ENCODE measurements around the gene FAM83F. TPM values are rescaled to one million over a fixed set of nuclear protein-coding genes. Genes with fewer than 3 reads are reported as not detected.

Gene FAM83F
- polyA plus RNA-seq, 2 of the 4 experiments (the other 2 are of a cell fraction): not detected

DNA sequence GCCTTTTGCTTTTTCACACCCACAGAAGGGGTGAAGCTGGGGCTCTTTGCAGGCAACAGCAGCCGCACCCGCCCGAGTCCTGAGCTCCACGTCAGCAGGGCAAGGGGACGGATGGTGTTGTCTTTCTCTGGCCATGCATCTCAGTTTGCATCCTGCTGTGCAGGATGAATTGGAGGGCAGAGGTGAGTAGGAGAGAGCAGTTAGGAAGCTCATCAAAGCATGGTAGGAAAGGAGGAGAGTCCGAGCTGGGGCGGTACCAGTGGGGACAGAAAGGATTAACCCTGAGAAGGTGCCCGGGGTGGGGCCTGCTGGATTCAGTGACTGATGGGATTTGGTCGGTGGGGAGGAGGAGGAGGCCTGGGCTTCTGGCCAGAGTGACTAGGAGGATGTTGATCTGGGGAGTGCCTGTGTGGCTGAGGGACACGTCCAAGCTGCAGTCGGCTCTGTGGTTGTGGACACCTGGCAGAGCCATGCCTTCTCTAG lies 14.6 kb downstream of the FAM83F start:
- Histone ChIP-seq H3K4me3 (no peak overlapping the region), H3K4me2 (no peak overlapping the region), H3K9me3 (no peaks in the 10 kb centered on the region), H3K4me1 (no peaks in the 10 kb centered on the region), H3K27ac (no peak overlapping the region)
- FAIRE-seq (no peak), ATAC-seq (no peak), DNase-seq (ENCODE audit: low read depth in 1 of 2, low spot score in 1 of 2) (no peak)
- POLR2A ChIA-PET: no interaction called here
- CTCF ChIA-PET: interaction anchor here (1.1 to 4.0 kb wide), 5 partner anchors 15 to 474 kb away, joined by 3 to 29 read pairs (median 5); no protein-coding TSS in a partner anchor
- TF ChIP-seq MAZ (IDR thresholded peaks at IDR 0.05; ENCODE audit: borderline replicate concordance, low read depth, low read length) (no peak), RNF2 (IDR thresholded peaks at IDR 0.05; ENCODE audit: borderline replicate concordance, low read depth) (no peak), KDM5A (IDR thresholded peaks at IDR 0.05) (no peak), HMGXB4 (CRISPR knock-in tag; IDR thresholded peaks at IDR 0.05; ENCODE audit: borderline replicate concordance) (no peak), SREBF2 (IDR thresholded peaks at IDR 0.05) (no peak), ZNF302 (CRISPR knock-in tag; IDR thresholded peaks at IDR 0.05) (no peak), SMC3 (IDR thresholded peaks at IDR 0.05) (no peak)
- TF ChIP-seq, protein P1, sequence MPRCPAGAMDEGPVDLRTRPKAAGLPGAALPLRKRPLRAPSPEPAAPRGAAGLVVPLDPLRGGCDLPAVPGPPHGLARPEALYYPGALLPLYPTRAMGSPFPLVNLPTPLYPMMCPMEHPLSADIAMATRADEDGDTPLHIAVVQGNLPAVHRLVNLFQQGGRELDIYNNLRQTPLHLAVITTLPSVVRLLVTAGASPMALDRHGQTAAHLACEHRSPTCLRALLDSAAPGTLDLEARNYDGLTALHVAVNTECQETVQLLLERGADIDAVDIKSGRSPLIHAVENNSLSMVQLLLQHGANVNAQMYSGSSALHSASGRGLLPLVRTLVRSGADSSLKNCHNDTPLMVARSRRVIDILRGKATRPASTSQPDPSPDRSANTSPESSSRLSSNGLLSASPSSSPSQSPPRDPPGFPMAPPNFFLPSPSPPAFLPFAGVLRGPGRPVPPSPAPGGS (IDR thresholded peaks at IDR 0.05): no peak
- TF ChIP-seq, protein P2, sequence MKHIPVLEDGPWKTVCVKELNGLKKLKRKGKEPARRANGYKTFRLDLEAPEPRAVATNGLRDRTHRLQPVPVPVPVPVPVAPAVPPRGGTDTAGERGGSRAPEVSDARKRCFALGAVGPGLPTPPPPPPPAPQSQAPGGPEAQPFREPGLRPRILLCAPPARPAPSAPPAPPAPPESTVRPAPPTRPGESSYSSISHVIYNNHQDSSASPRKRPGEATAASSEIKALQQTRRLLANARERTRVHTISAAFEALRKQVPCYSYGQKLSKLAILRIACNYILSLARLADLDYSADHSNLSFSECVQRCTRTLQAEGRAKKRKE (CRISPR knock-in tag; IDR thresholded peaks at IDR 0.05; ENCODE audit: low read depth): no peak
- TF ChIP-seq, protein P3, sequence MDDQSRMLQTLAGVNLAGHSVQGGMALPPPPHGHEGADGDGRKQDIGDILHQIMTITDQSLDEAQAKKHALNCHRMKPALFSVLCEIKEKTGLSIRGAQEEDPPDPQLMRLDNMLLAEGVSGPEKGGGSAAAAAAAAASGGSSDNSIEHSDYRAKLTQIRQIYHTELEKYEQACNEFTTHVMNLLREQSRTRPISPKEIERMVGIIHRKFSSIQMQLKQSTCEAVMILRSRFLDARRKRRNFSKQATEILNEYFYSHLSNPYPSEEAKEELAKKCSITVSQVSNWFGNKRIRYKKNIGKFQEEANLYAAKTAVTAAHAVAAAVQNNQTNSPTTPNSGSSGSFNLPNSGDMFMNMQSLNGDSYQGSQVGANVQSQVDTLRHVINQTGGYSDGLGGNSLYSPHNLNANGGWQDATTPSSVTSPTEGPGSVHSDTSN (IDR thresholded peaks at IDR 0.05): no peak
- WGBS (ENCODE audit: missing lambda C conversion rate): 35% methylated on average over 11 of the region's 11 CpGs

GRCh38 chr22:40009951-40010671 lies 15.4 kb downstream of the FAM83F start:
- Histone ChIP-seq H3K4me1 (no peaks in the 10 kb centered on the region), H3K9me3 (no peaks in the 10 kb centered on the region), H3K27ac (no peak overlapping the region), H3K4me2 (no peak overlapping the region), H3K4me3 (no peak overlapping the region)
- WGBS (ENCODE audit: missing lambda C conversion rate): 73% methylated on average over 20 of the region's 24 CpGs
- POLR2A ChIA-PET: no interaction called here
- no peak for FAIRE-seq
- TF ChIP-seq BHLHE40 (IDR thresholded peaks at IDR 0.05; ENCODE audit: low read depth, low read length) (no peak), CHD2 (IDR thresholded peaks at IDR 0.05; ENCODE audit: low read length, partially characterized antibody) (no peak), JUN (IDR thresholded peaks at IDR 0.05) (no peak), RCOR1 (IDR thresholded peaks at IDR 0.05; ENCODE audit: low read depth, low read length) (no peak), MAZ (IDR thresholded peaks at IDR 0.05; ENCODE audit: borderline replicate concordance, low read depth, low read length) (no peak), GATA3 (IDR thresholded peaks at IDR 0.05; ENCODE audit: borderline replicate concordance) (no peak), RNF2 (IDR thresholded peaks at IDR 0.05; ENCODE audit: borderline replicate concordance, low read depth) (no peak), POLR2AphosphoS2 (conservative IDR thresholded peaks at IDR 0.05; ENCODE audit: low read length) (no peak), MAFK (IDR thresholded peaks at IDR 0.05; ENCODE audit: partially characterized antibody) (no peak), RARB (CRISPR knock-in tag; IDR thresholded peaks at IDR 0.05) (no peak), NPAS2 (CRISPR knock-in tag; IDR thresholded peaks at IDR 0.05; ENCODE audit: borderline replicate concordance) (no peak), NR3C1 (IDR thresholded peaks at IDR 0.05) (no peak), ESRRA (IDR thresholded peaks at IDR 0.05; ENCODE audit: borderline replicate concordance, low read length) (no peak), NFE2L2 (conservative IDR thresholded peaks at IDR 0.05; ENCODE audit: low read length) (no peak), ZNF302 (CRISPR knock-in tag; IDR thresholded peaks at IDR 0.05) (no peak), HMGXB4 (CRISPR knock-in tag; IDR thresholded peaks at IDR 0.05; ENCODE audit: borderline replicate concordance) (no peak)
- TF ChIP-seq, protein P3 (IDR thresholded peaks at IDR 0.05): no peak
- TF ChIP-seq, protein P4, sequence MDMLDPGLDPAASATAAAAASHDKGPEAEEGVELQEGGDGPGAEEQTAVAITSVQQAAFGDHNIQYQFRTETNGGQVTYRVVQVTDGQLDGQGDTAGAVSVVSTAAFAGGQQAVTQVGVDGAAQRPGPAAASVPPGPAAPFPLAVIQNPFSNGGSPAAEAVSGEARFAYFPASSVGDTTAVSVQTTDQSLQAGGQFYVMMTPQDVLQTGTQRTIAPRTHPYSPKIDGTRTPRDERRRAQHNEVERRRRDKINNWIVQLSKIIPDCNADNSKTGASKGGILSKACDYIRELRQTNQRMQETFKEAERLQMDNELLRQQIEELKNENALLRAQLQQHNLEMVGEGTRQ (IDR thresholded peaks at IDR 0.05): no peak
- TF ChIP-seq, protein P5, sequence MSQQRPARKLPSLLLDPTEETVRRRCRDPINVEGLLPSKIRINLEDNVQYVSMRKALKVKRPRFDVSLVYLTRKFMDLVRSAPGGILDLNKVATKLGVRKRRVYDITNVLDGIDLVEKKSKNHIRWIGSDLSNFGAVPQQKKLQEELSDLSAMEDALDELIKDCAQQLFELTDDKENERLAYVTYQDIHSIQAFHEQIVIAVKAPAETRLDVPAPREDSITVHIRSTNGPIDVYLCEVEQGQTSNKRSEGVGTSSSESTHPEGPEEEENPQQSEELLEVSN (IDR thresholded peaks at IDR 0.05; ENCODE audit: borderline replicate concordance, low read depth): no peak
- no peak for ATAC-seq
- no peak for DNase-seq (ENCODE audit: low read depth in 1 of 2, low spot score in 1 of 2)
- CTCF ChIA-PET: interaction anchor here (0.7 to 4.0 kb wide), 6 partner anchors 9 to 475 kb away, joined by 3 to 29 read pairs (median 3); no protein-coding TSS in a partner anchor
